Trophoblast cell (in vitro differentiated cells and primary cell): ENCODE measurements around the gene MAPK12.
A peak's percentile ranks its signal among the peaks of the same experiment; 100 is the strongest.

Source experiments
- DNase-seq, 2 donors: peaks; one replicate each; pipeline ENCODE4 v3.0.0-alpha.2; 2016
- H2AFZ ChIP-seq: 2 replicates; pipeline ENCODE4 v1.6.1; 2013; ENCODE audit warnings: low read length, moderate library complexity, mild to moderate bottlenecking; ENCODE audit not compliant: insufficient read depth, poor library complexity
- H2AK5ac ChIP-seq: 2 replicates; pipeline ENCODE4 v1.6.1; 2013; ENCODE audit warnings: mild to moderate bottlenecking, low read length
- H2BK120ac ChIP-seq: 2 replicates; pipeline ENCODE4 v1.6.1; 2013; ENCODE audit warnings: low read length, mild to moderate bottlenecking, moderate library complexity; ENCODE audit not compliant: insufficient read depth, poor library complexity
- H2BK12ac ChIP-seq: 2 replicates; pipeline ENCODE4 v1.6.1; 2013; ENCODE audit warnings: mild to moderate bottlenecking, low read length, moderate library complexity
- H2BK5ac ChIP-seq: 2 replicates; pipeline ENCODE4 v1.6.1; 2013; ENCODE audit warnings: low read length, low read depth, moderate library complexity, mild to moderate bottlenecking; ENCODE audit not compliant: poor library complexity
- H3K14ac ChIP-seq: 2 replicates; pipeline ENCODE4 v1.6.1; 2013; ENCODE audit warnings: mild to moderate bottlenecking, low read length
- H3K18ac ChIP-seq: 2 replicates; pipeline ENCODE4 v1.6.1; 2013; ENCODE audit warnings: mild to moderate bottlenecking, low read length
- H3K23ac ChIP-seq: 2 replicates; pipeline ENCODE4 v1.6.1; 2013; ENCODE audit warnings: low read length
- H3K27ac ChIP-seq: 2 replicates; pipeline ENCODE4 v1.5.1; 2013; ENCODE audit warnings: low read depth, mild to moderate bottlenecking, inconsistent platforms, low read length, moderate library complexity
- H3K27me3 ChIP-seq: 2 replicates; pipeline ENCODE4 v1.6.1; 2013; ENCODE audit warnings: inconsistent platforms, mild to moderate bottlenecking, low read length, moderate library complexity; ENCODE audit not compliant: insufficient read depth
- H3K36me3 ChIP-seq, 2 experiments: 1 replicate in 1 of 2; 2 replicates in 1 of 2; pipeline ENCODE4 v1.6.1; 2013; ENCODE audit warnings: low read length in 2 of 2, mild to moderate bottlenecking in 2 of 2, moderate library complexity in 1 of 2; ENCODE audit not compliant: insufficient read depth in 2 of 2, control insufficient read depth in 1 of 2
- H3K4ac ChIP-seq: 2 replicates; pipeline ENCODE4 v1.6.1; 2013; ENCODE audit warnings: low read depth, mild to moderate bottlenecking, low read length, moderate library complexity
- H3K4me1 ChIP-seq, 2 experiments: 1 replicate in 1 of 2; 2 replicates in 1 of 2; pipeline ENCODE4 v1.6.1; 2013; ENCODE audit warnings: low read length in 2 of 2, mild to moderate bottlenecking in 2 of 2, moderate library complexity in 1 of 2; ENCODE audit not compliant: insufficient read depth in 2 of 2, control insufficient read depth in 1 of 2
- H3K4me2 ChIP-seq: 2 replicates; pipeline ENCODE4 v1.6.1; 2013; ENCODE audit warnings: inconsistent platforms, mild to moderate bottlenecking, low read length, moderate library complexity
- H3K4me3 ChIP-seq: 2 replicates; pipeline ENCODE4 v1.5.1; 2013; ENCODE audit warnings: mild to moderate bottlenecking, low read depth, low read length, inconsistent platforms
- H3K79me1 ChIP-seq: one replicate; pipeline ENCODE4 v1.6.1; 2013; ENCODE audit warnings: low read length
- H3K79me2 ChIP-seq: 2 replicates; pipeline ENCODE4 v1.6.1; 2013; ENCODE audit warnings: low read length, mild to moderate bottlenecking; ENCODE audit not compliant: control insufficient read depth, insufficient read depth, poor library complexity
- H3K9ac ChIP-seq: 2 replicates; pipeline ENCODE4 v1.6.1; 2013; ENCODE audit warnings: mild to moderate bottlenecking, low read length
- H3K9me3 ChIP-seq: 2 replicates; pipeline ENCODE4 v1.6.1; 2013; ENCODE audit warnings: low read depth, mild to moderate bottlenecking, control low read depth, inconsistent platforms, low read length; ENCODE audit not compliant: insufficient read depth
- H4K12ac ChIP-seq: 2 replicates; pipeline ENCODE4 v1.6.1; 2013; ENCODE audit warnings: low read depth, mild to moderate bottlenecking, low read length, moderate library complexity
- H4K8ac ChIP-seq: 2 replicates; pipeline ENCODE4 v1.6.1; 2013; ENCODE audit warnings: low read depth, mild to moderate bottlenecking, low read length, moderate library complexity
- H4K91ac ChIP-seq: one replicate; pipeline ENCODE4 v1.6.1; 2013; ENCODE audit warnings: low read depth, mild to moderate bottlenecking, low read length, moderate library complexity
- WGBS: extraction: QIAGEN DNeasy Blood & Tissue Kit; methylation state at CpG from one replicate; pipeline ENCODE4 v1.1.7; 2013; ENCODE audit warnings: missing lambda C conversion rate; ENCODE audit not compliant: insufficient read length, insufficient coverage; ENCODE audit errors: extremely low coverage; 5-methylcytosine and 5-hydroxymethylcytosine counted together

The MAPK12 gene

GRCh38 chr22:50300620-50301257, 39.3 kb upstream of the MAPK12 start:
- Histone ChIP-seq H2BK5ac (no peak overlapping the region), H3K79me2 (peaks cover 11% of the 10 kb centered on the region), H2BK12ac (no peak overlapping the region), H2AK5ac (no peak overlapping the region), H3K36me3 (peaks cover 6% of the 10 kb centered on the region in 2 experiments), H4K8ac (no peak overlapping the region), H3K4me2 (peak overlapping the region; percentile 35), H3K4ac (no peak overlapping the region), H3K23ac (no peak overlapping the region), H4K12ac (no peak overlapping the region), H3K18ac (peak overlapping the region; percentile 3), H4K91ac (no peak overlapping the region), H3K79me1 (peaks cover 21% of the 10 kb centered on the region), H3K9ac (no peak overlapping the region), H3K4me3 (no peak overlapping the region), H3K14ac (no peak overlapping the region), H2AFZ (peak overlapping the region; percentile 4), H2BK120ac (no peak overlapping the region), H3K27ac (no peak overlapping the region), H3K27me3 (no peaks in the 10 kb centered on the region), H3K9me3 (peaks cover 4% of the 10 kb centered on the region), H3K4me1 (peaks cover 48 to 52% of the 10 kb centered on the region in 2 experiments)
- no CpG with 5 or more reads among the region's 14 CpGs for WGBS
- DNase-seq, result no peak

GRCh38 chr22:50299785-50300619, 38.5 kb upstream of the MAPK12 start:
- Histone ChIP-seq H4K91ac (peak overlapping the region; percentile 52), H2BK12ac (peak overlapping the region; percentile 44), H3K27me3 (no peaks in the 10 kb centered on the region), H3K9ac (no peak overlapping the region), H3K79me1 (peaks cover 16% of the 10 kb centered on the region), H3K4me3 (peak overlapping the region; percentile 53), H3K79me2 (peaks cover 11% of the 10 kb centered on the region), H2AFZ (peak overlapping the region; percentile 10), H4K12ac (no peak overlapping the region), H3K14ac (peak overlapping the region; percentile 16), H3K4me2 (peak overlapping the region; percentile 77), H2AK5ac (peak overlapping the region; percentile 44), H3K18ac (peak overlapping the region; percentile 8), H3K4ac (peak overlapping the region; percentile 24), H3K9me3 (peaks cover 4% of the 10 kb centered on the region), H3K27ac (no peak overlapping the region), H3K4me1 (peaks cover 41 to 46% of the 10 kb centered on the region in 2 experiments), H3K36me3 (peaks cover 6% of the 10 kb centered on the region in 2 experiments), H3K23ac (no peak overlapping the region), H4K8ac (peak overlapping the region; percentile 46), H2BK5ac (no peak overlapping the region), H2BK120ac (peak overlapping the region; percentile 47)
- no CpG with 5 or more reads among the region's 93 CpGs for WGBS
- peak; percentile 73 to 77 for DNase-seq

GRCh38 chr22:50298937-50299784, 37.7 kb upstream of the MAPK12 start:
- peaks cover 4% of the 10 kb centered on the region for H3K9me3 ChIP-seq
- H3K27ac ChIP-seq, result no peak overlapping the region
- H3K4me3 ChIP-seq, result peak overlapping the region; percentile 53
- H4K12ac ChIP-seq, result no peak overlapping the region
- peak; percentile 62 to 77 for DNase-seq
- peak overlapping the region; percentile 73 for H3K18ac ChIP-seq
- H3K79me1 ChIP-seq, result peaks cover 18% of the 10 kb centered on the region
- peak overlapping the region; percentile 4 for H4K8ac ChIP-seq
- peak overlapping the region; percentile 49 for H3K14ac ChIP-seq
- H3K4ac ChIP-seq, result peak overlapping the region; percentile 77
- peak overlapping the region; percentile 44 for H2BK12ac ChIP-seq
- H3K79me2 ChIP-seq, result peaks cover 11% of the 10 kb centered on the region
- no CpG with 5 or more reads among the region's 59 CpGs for WGBS
- H4K91ac ChIP-seq, result peak overlapping the region; percentile 55
- H3K9ac ChIP-seq, result no peak overlapping the region
- H3K4me2 ChIP-seq, result peak overlapping the region; percentile 77
- H3K23ac ChIP-seq, result no peak overlapping the region
- H3K4me1 ChIP-seq, result peaks cover 40 to 44% of the 10 kb centered on the region in 2 experiments
- H2AK5ac ChIP-seq, result peak overlapping the region; percentile 21
- no peak overlapping the region for H2BK5ac ChIP-seq
- peaks cover 3 to 9% of the 10 kb centered on the region in 2 experiments for H3K36me3 ChIP-seq
- H3K27me3 ChIP-seq, result no peaks in the 10 kb centered on the region
- no peak overlapping the region for H2AFZ ChIP-seq
- peak overlapping the region; percentile 47 for H2BK120ac ChIP-seq

DNA sequence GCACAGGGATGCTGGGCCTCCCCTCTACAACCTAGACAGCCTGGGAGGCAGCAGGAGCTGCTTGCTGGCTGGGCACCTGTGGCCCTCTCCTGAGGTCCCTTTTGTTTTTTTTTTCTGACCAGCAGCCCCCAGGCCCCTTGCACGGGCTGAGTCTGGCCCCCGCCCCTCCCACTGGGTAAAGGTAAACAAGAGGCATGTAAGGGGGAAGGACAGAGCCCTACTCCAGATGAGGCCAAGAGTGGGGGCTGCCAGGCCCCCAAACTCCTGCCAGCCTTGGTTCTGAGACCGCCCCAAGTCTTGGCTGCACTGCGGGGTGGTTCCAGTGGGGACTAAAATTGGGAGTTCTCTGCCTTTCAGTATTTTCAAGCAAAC, 36.8 kb upstream of the MAPK12 start:
- H3K4me3 ChIP-seq, result no peak overlapping the region
- no peak overlapping the region for H2AK5ac ChIP-seq
- H3K9ac ChIP-seq, result no peak overlapping the region
- no peak overlapping the region for H3K4ac ChIP-seq
- H3K27me3 ChIP-seq, result no peaks in the 10 kb centered on the region
- no peak overlapping the region for H2BK12ac ChIP-seq
- no peak overlapping the region for H2BK5ac ChIP-seq
- no peak overlapping the region for H3K14ac ChIP-seq
- peaks cover 13% of the 10 kb centered on the region for H3K79me2 ChIP-seq
- H2BK120ac ChIP-seq, result no peak overlapping the region
- H3K36me3 ChIP-seq, result peaks cover 3 to 9% of the 10 kb centered on the region in 2 experiments
- H4K91ac ChIP-seq, result no peak overlapping the region
- H4K12ac ChIP-seq, result no peak overlapping the region
- DNase-seq, result no peak
- no peak overlapping the region for H3K23ac ChIP-seq
- H3K79me1 ChIP-seq, result peaks cover 20% of the 10 kb centered on the region
- H2AFZ ChIP-seq, result no peak overlapping the region
- H3K18ac ChIP-seq, result no peak overlapping the region
- no CpG with 5 or more reads among the region's 4 CpGs for WGBS
- no peak overlapping the region for H3K4me2 ChIP-seq
- H3K27ac ChIP-seq, result no peak overlapping the region
- H4K8ac ChIP-seq, result no peak overlapping the region
- H3K4me1 ChIP-seq, result peaks cover 36 to 41% of the 10 kb centered on the region in 2 experiments
- H3K9me3 ChIP-seq, result peaks cover 4% of the 10 kb centered on the region
